Measurements from ENCODE around the gene ATP1B2. TPM values are rescaled to one million over a fixed set of nuclear protein-coding genes. Genes with fewer than 3 reads are reported as not detected.

The ATP1B2 gene
- total and polyA plus RNA-seq, 9 of the 15 experiments (the other 6 are each of a cell fraction or from before 2014, with no cell fraction given): 0.23 to 6.0 (median 0.99) TPM

GRCh38 chr17:7626307-7626706 lies 24.4 kb upstream of the ATP1B2 start:
- Histone ChIP-seq H2AFZ (ENCODE audit: low read depth, low read length) (no peak overlapping the region), H3K4me2 (ENCODE audit: insufficient read depth, low read length) (no peak overlapping the region), H3K9ac (ENCODE audit: insufficient read depth in 1 of 2, low read depth in 2 of 2, low read length in 2 of 2) (no peak overlapping the region), H3K79me2 (ENCODE audit: control insufficient read depth, insufficient read depth, low read length) (no peaks in the 10 kb centered on the region), H3K4me1 (replicated peaks in 1 of 2; ENCODE audit: control insufficient read depth in 2 of 2, insufficient read depth in 2 of 2, low read length in 2 of 2) (peaks cover 0 to 17% of the 10 kb centered on the region in 2 experiments; a peak in 4 of 5 replicates), H3K27ac (ENCODE audit: extremely low read depth, low read depth, low read length) (no peak overlapping the region), H4K20me1 (replicated peaks; ENCODE audit: control insufficient read depth, insufficient read depth, low read length) (no peaks in the 10 kb centered on the region), H3K9me1 (ENCODE audit: control insufficient read depth, insufficient read depth, low read length) (no peaks in the 10 kb centered on the region), H3K4me3 (no peak overlapping the region), H3K36me3 (ENCODE audit: control insufficient read depth, insufficient read depth, low read length) (no peaks in the 10 kb centered on the region), H3K27me3 (ENCODE audit: control insufficient read depth in 2 of 2, insufficient read depth in 2 of 2, low read length in 2 of 2) (no peaks in the 10 kb centered on the region), H3K9me3 (replicated peaks; ENCODE audit: control insufficient read depth, insufficient read depth, low read depth, low read length) (no peaks in the 10 kb centered on the region)
- ChIA-PET POLR2A (interaction anchor here (0.7 to 3.5 kb wide), 2 partner anchors 11 to 60 kb away, joined by 5 to 38 read pairs; partner anchors contain the start of genes TP53 and WRAP53), CTCF (ENCODE audit: low intra/inter-chr PET ratio) (no interaction called here)
- intact Hi-C loops (cut with micrococcal nuclease): no loop called here
- TF ChIP-seq ZNF12 (CRISPR knock-in tag; IDR thresholded peaks at IDR 0.05): no peak
- no peak for TF ChIP-seq POLR2A (conservative IDR thresholded peaks at IDR 0.05)
- TF ChIP-seq NCOA2 (IDR thresholded peaks at IDR 0.05; ENCODE audit: partially characterized antibody in 2 of 2): no peak
- TF ChIP-seq RNF219 (CRISPR knock-in tag; IDR thresholded peaks at IDR 0.05): no peak
- TF ChIP-seq ZBTB5 (IDR thresholded peaks at IDR 0.05): no peak
- no peak for TF ChIP-seq SMAD4 (CRISPR knock-in tag; conservative IDR thresholded peaks at IDR 0.05)
- no peak for TF ChIP-seq ZNF511 (CRISPR knock-in tag; IDR thresholded peaks at IDR 0.05)
- no peak for TF ChIP-seq ZNF174 (CRISPR knock-in tag; IDR thresholded peaks at IDR 0.05)
- TF ChIP-seq POLR2H (tag; IDR thresholded peaks at IDR 0.05; ENCODE audit: low read depth): no peak
- no peak for TF ChIP-seq ZNF282 (CRISPR knock-in tag; IDR thresholded peaks at IDR 0.05)
- no peak for TF ChIP-seq RBM17 (IDR thresholded peaks at IDR 0.05; ENCODE audit: borderline replicate concordance, low read depth, low read length)
- TF ChIP-seq ZZZ3 (IDR thresholded peaks at IDR 0.05): no peak
- no peak for TF ChIP-seq TCF3 (CRISPR knock-in tag; IDR thresholded peaks at IDR 0.05)
- no peak for DNase-seq (ENCODE audit: extremely low read depth in 1 of 4, low spot score in 3 of 4)
- no peak for FAIRE-seq
- BruUV-seq (replicated peaks): no TSS peak
- in situ Hi-C loops (cut with MboI): no loop called here
- ATAC-seq: no peak
- 66% methylated on average over 6 of the region's 7 CpGs for WGBS (ENCODE audit: insufficient coverage, low coverage, missing lambda C conversion rate)
